HepG2 (cell line): ENCODE measurements around the gene NME2. TPM values are rescaled to one million over a fixed set of nuclear protein-coding genes. Genes with fewer than 3 reads are reported as not detected.

Experiments used
- ARHGAP35 ChIP-seq: sonication (generic); formaldehyde crosslinking; IDR thresholded peaks from 2 replicates; pipeline ENCODE4 v1.9.0; 2022; ENCODE audit warnings: mild to moderate bottlenecking, inconsistent platforms, moderate library complexity, missing genetic modification reagents, borderline replicate concordance
- BRF2 ChIP-seq: sonication (generic); formaldehyde crosslinking; IDR thresholded peaks from 2 replicates; pipeline ENCODE4 v1.8.1; 2022; ENCODE audit warnings: mild to moderate bottlenecking, missing genetic modification reagents
- FOXK2 ChIP-seq: fragments of 450-650 bp; IDR thresholded peaks from 2 replicates; pipeline ENCODE4 v1.6.1; 2016
- HDAC2 ChIP-seq: sonication (generic); formaldehyde crosslinking; IDR thresholded peaks from 2 replicates; pipeline ENCODE4 v1.4.0; 2020; ENCODE audit warnings: missing genetic modification reagents
- HOXA9 ChIP-seq: sonication (generic); formaldehyde crosslinking; IDR thresholded peaks from 2 replicates; pipeline ENCODE4 v1.8.1; 2022; ENCODE audit warnings: missing genetic modification reagents, mild to moderate bottlenecking, moderate library complexity, borderline replicate concordance
- ISX ChIP-seq: sonication (generic); formaldehyde crosslinking; conservative IDR thresholded peaks from 2 replicates; pipeline ENCODE4 v1.5.0; 2020; ENCODE audit warnings: missing genetic modification reagents
- JUND ChIP-seq: sonication (generic); formaldehyde crosslinking; IDR thresholded peaks from 2 replicates; pipeline ENCODE4 v1.8.0; 2022; ENCODE audit warnings: mild to moderate bottlenecking, missing genetic modification reagents
- KDM5A ChIP-seq: fragments of 200-600 bp; sonication (generic); IDR thresholded peaks from 2 replicates; pipeline ENCODE4 v1.7.0; 2018; ENCODE audit warnings: antibody characterized with exemption, mild to moderate bottlenecking, low read length, borderline replicate concordance
- LBX2 ChIP-seq: sonication (generic); formaldehyde crosslinking; IDR thresholded peaks from 2 replicates; pipeline ENCODE4 v1.5.0; 2020; ENCODE audit warnings: missing genetic modification reagents, mild to moderate bottlenecking, borderline replicate concordance
- MBNL3 ChIP-seq: fragments of 250-450 bp; sonication (Bioruptor Pico); conservative IDR thresholded peaks from 2 replicates; pipeline ENCODE4 v1.8.0; 2022; ENCODE audit warnings: mild to moderate bottlenecking, inconsistent platforms
- MED13 ChIP-seq: sonication (generic); formaldehyde crosslinking; IDR thresholded peaks from 2 replicates; pipeline ENCODE4 v1.5.0; 2020; ENCODE audit warnings: missing genetic modification reagents
- MLX ChIP-seq: IDR thresholded peaks from 2 replicates; pipeline ENCODE4 v1.6.1; 2016
- SMAD9 ChIP-seq: sonication (generic); formaldehyde crosslinking; IDR thresholded peaks from 2 replicates; pipeline ENCODE4 v1.5.1; 2020; ENCODE audit warnings: mild to moderate bottlenecking, missing genetic modification reagents
- SSRP1 ChIP-seq: IDR thresholded peaks from 2 replicates; pipeline ENCODE4 v1.6.1; 2016; ENCODE audit warnings: control low read depth
- THAP11 ChIP-seq: IDR thresholded peaks from 2 replicates; pipeline ENCODE4 v1.6.1; 2016; ENCODE audit warnings: missing biosample characterization, missing genetic modification reagents
- ZBTB25 ChIP-seq: IDR thresholded peaks from 2 replicates; pipeline ENCODE4 v1.6.1; 2018; ENCODE audit warnings: missing genetic modification reagents
- ZNF512B ChIP-seq: sonication (generic); formaldehyde crosslinking; IDR thresholded peaks from 2 replicates; pipeline ENCODE4 v1.5.1; 2020; ENCODE audit warnings: missing genetic modification reagents, mild to moderate bottlenecking, borderline replicate concordance
- ZNF800 ChIP-seq: sonication (generic); formaldehyde crosslinking; IDR thresholded peaks from 2 replicates; pipeline ENCODE4 v1.4.0; 2020; ENCODE audit warnings: missing genetic modification reagents
- polyA plus RNA-seq, 8 experiments: library from polyadenylated mRNA; depleted of rRNA in 3 of 8; stranded (reverse) in 7 of 8; unstranded in 1 of 8; fragments of >200 nt; fragmentation: Illumina TruSeq in 4 of 8; extraction: Trizol in 4 of 8; gene quantifications; 2 replicates each; pipeline versions ENCODE4 v1.2.1 to v1.2.3, GENCODE V29; 2011 to 2016; ENCODE audit warnings: low read depth in 4 of 8, missing spikeins in 1 of 8, mixed read lengths in 1 of 8; ENCODE audit not compliant: insufficient read depth in 1 of 8
- total RNA-seq, 5 experiments: library from RNA; depleted of rRNA; stranded (reverse); fragments of >200 nt; fragmentation: Illumina TruSeq; extraction: Trizol; gene quantifications; 2 replicates each; pipeline ENCODE4 v1.2.3, GENCODE V29; 2016; ENCODE audit warnings: low read depth in 1 of 5

Gene NME2
- total and polyA plus RNA-seq, 2 of the 13 experiments (the other 11 are each of a cell fraction or from before 2014, with no cell fraction given), result 790 to 1,213 TPM

- TF ChIP-seq ZNF800 (CRISPR knock-in tag) (0 out of 2 replicates have a peak, but pooled peaks have one; percentile 44), ISX (CRISPR knock-in tag) (peak; percentile 73; the same call in 1 of the 2 replicates), JUND (CRISPR knock-in tag) (no peak), MED13 (CRISPR knock-in tag) (peak; percentile 87), FOXK2 (no peak), HDAC2 (CRISPR knock-in tag) (no peak; the same call in none of the 2 replicates), MBNL3 (CRISPR knock-in tag) (no peak), SSRP1 (CRISPR knock-in tag) (peak; percentile 66; the same call in 1 of the 2 replicates), THAP11 (peak; percentile 13; the same call in 1 of the 2 replicates), HOXA9 (CRISPR knock-in tag) (no peak), ZNF512B (CRISPR knock-in tag) (no peak), LBX2 (CRISPR knock-in tag) (no peak), ZBTB25 (CRISPR knock-in tag) (peak; percentile 10; the same call in 1 of the 2 replicates), ARHGAP35 (0 out of 2 replicates have a peak, but pooled peaks have one; percentile 0), BRF2 (CRISPR knock-in tag) (no peak; the same call in 1 of the 2 replicates), KDM5A (peak; percentile 57), SMAD9 (CRISPR knock-in tag) (0 out of 2 replicates have a peak, but pooled peaks have one; percentile 21), MLX (CRISPR knock-in tag) (no peak)
Measured at GRCh38 chr17:51166987-51167931, 1.0 kb downstream of the NME2 start (continued).
